Gastroesophageal sphincter (tissue), 4 donors: ENCODE measurements around the gene DYDC1. TPM values are rescaled to one million over a fixed set of nuclear protein-coding genes. Genes with fewer than 3 reads are reported as not detected.

Experiments used
- ATAC-seq: fragments of 150-250 bp; one replicate; pipeline ENCODE4 v1.9.1; 2016; ENCODE audit warnings: mild to moderate bottlenecking, moderate library complexity
- H3K27ac ChIP-seq, 4 donors: fragments of 200-600 bp; sonication (generic) in 3 of 4; 1 replicate in 3 of 4; 2 replicates in 1 of 4; pipeline ENCODE4 v1.5.1; 2016 to 2019
- H3K27me3 ChIP-seq: fragments of 200-600 bp; sonication (generic); one replicate; pipeline ENCODE4 v1.5.1; 2019
- H3K36me3 ChIP-seq, 2 donors: fragments of 200-600 bp; sonication (generic); one replicate each; pipeline ENCODE4 v1.5.1; 2019; ENCODE audit warnings: control low read depth in 1 of 2
- H3K4me1 ChIP-seq, 3 donors: fragments of 200-600 bp; sonication (generic); 1 replicate in 2 of 3; 2 replicates in 1 of 3; pipeline ENCODE4 v1.5.1; 2016 to 2019; ENCODE audit warnings: control low read depth in 2 of 3
- H3K4me3 ChIP-seq, 2 donors: fragments of 200-600 bp; sonication (generic); one replicate each; pipeline ENCODE4 v1.5.1; 2019; ENCODE audit warnings: mild to moderate bottlenecking in 1 of 2, moderate library complexity in 1 of 2
- H3K9me3 ChIP-seq, 3 donors: fragments of 200-600 bp; sonication (generic); one replicate each; pipeline ENCODE4 v1.5.1; 2017 to 2019; ENCODE audit warnings: control low read depth in 2 of 3
- EP300 ChIP-seq: sonication (generic); formaldehyde crosslinking; IDR thresholded peaks from one replicate; pipeline ENCODE4 v1.6.1; 2017; ENCODE audit warnings: antibody characterized with exemption, mild to moderate bottlenecking
- POLR2A ChIP-seq, 2 donors: fragments of 450-650 bp; IDR thresholded peaks; one replicate each; pipeline ENCODE4 v1.6.1; 2017; ENCODE audit warnings: antibody characterized with exemption in 2 of 2, mild to moderate bottlenecking in 2 of 2, moderate library complexity in 1 of 2
- POLR2AphosphoS5 ChIP-seq: sonication (generic); formaldehyde crosslinking; IDR thresholded peaks from one replicate; pipeline ENCODE4 v1.6.1; 2017; ENCODE audit warnings: antibody characterized with exemption
- WGBS, 2 donors: methylation state at CpG; one replicate each; pipeline ENCODE4 v1.1.5; 2018; ENCODE audit warnings: low coverage in 1 of 2; 5-methylcytosine and 5-hydroxymethylcytosine counted together
- total RNA-seq, 4 donors: library from RNA; depleted of rRNA; stranded (reverse); fragments of >200 nt; gene quantifications; one replicate each; pipeline ENCODE4 v1.1.0, GENCODE V29; 2016
- TF ChIP-seq, protein P1 (sequence below), 4 experiments: fragments of 200-600 bp in 2 of 4; fragments of 450-650 bp in 2 of 4; sonication (generic) in 1 of 4; IDR thresholded peaks; one replicate each; pipeline ENCODE4 v1.5.1; 2017 to 2019; ENCODE audit warnings: antibody characterized with exemption in 4 of 4, mild to moderate bottlenecking in 2 of 4, moderate library complexity in 2 of 4

Gene DYDC1
- total RNA-seq, 4 donors from 2014 or later: not detected

DNA sequence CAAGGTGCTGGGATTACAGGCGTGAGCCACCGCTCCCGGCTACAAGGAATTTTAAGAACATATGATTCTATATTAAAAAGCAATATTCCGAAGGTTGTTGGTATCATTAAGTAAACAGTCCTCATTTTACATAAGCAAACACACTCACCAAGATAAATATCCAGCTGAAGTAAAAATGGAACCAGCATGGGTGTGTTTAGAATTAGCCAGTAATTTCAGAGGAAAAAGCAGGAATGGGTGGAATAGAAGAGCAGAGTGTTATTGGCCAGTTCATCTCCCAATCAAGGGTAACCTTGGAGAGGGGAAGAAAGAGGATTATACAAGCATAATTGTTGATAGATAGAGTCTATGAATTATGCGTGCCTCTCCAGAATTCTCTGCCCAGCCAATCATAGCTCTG is 35.4 kb downstream of the DYDC1 start:
- 75 to 100% methylated on average over 1 to 5 of the region's 5 CpGs for WGBS, 2 donors
- Histone ChIP-seq H3K9me3 (no peaks in the 10 kb centered on the region), H3K27ac (no peak overlapping the region), H3K27me3 (no peaks in the 10 kb centered on the region), H3K36me3 (no peaks in the 10 kb centered on the region), H3K4me3 (no peak overlapping the region), H3K4me1 (no peaks in the 10 kb centered on the region)
- TF ChIP-seq, protein P1, sequence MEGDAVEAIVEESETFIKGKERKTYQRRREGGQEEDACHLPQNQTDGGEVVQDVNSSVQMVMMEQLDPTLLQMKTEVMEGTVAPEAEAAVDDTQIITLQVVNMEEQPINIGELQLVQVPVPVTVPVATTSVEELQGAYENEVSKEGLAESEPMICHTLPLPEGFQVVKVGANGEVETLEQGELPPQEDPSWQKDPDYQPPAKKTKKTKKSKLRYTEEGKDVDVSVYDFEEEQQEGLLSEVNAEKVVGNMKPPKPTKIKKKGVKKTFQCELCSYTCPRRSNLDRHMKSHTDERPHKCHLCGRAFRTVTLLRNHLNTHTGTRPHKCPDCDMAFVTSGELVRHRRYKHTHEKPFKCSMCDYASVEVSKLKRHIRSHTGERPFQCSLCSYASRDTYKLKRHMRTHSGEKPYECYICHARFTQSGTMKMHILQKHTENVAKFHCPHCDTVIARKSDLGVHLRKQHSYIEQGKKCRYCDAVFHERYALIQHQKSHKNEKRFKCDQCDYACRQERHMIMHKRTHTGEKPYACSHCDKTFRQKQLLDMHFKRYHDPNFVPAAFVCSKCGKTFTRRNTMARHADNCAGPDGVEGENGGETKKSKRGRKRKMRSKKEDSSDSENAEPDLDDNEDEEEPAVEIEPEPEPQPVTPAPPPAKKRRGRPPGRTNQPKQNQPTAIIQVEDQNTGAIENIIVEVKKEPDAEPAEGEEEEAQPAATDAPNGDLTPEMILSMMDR (IDR thresholded peaks at IDR 0.05): no peak
- TF ChIP-seq POLR2AphosphoS5 (no peak), POLR2A (IDR thresholded peaks at IDR 0.05) (no peak), EP300 (no peak)
- no peak for ATAC-seq

DNA sequence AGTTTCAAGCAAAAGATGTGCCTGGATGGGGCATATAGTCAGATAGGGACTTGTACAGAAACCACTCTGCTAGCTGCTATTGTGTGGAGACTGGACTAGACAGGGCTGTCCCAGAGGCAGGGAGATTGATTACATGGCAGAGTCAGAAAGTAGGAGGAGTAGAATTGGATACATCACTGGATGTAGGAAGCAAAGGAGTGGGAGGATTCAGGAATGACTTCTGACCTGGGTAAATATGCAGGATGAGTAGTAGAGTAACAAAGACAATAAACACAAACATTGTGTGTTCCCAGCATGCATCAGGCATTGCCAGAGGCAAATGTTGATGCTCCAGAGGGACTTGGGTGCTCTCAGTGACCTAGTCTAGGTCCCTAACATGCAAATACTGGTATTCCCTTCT is 36.2 kb downstream of the DYDC1 start:
- H3K27ac ChIP-seq: no peak overlapping the region
- no peak overlapping the region for H3K4me3 ChIP-seq
- no peak for ATAC-seq
- H3K36me3 ChIP-seq: no peaks in the 10 kb centered on the region
- TF ChIP-seq POLR2A (IDR thresholded peaks at IDR 0.05): no peak
- TF ChIP-seq, protein P1 (IDR thresholded peaks at IDR 0.05): no peak
- no peak for TF ChIP-seq POLR2AphosphoS5
- TF ChIP-seq EP300: no peak
- no peaks in the 10 kb centered on the region for H3K27me3 ChIP-seq
- H3K9me3 ChIP-seq: no peaks in the 10 kb centered on the region
- H3K4me1 ChIP-seq: no peaks in the 10 kb centered on the region

DNA sequence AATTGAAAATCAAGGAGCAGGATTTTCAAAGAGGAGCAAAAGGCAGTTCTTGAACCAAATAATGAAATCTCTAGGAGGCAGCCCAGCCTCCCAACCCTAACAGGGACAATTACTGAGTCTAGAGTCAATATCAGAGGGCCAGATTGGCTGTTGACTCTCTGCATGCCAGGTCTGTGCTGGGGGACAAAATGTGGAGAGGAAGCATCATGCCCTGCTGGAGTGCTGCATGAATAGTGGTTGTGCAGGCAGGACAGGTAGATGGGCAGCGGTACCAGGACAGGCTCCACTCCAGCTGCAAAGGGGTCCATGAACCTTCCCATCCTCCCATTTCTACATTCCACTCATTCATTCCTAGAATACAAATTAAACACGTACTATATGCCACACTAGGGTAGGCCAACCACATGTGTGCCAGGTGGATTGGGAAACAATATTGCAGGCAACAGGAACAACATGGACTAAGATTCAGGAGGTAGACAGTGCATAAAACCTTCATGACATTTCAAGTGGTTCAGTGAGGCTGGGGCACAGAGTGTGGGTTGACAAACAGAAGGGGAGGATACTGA is 36.7 kb downstream of the DYDC1 start:
- no peaks in the 10 kb centered on the region for H3K4me1 ChIP-seq
- H3K4me3 ChIP-seq: no peak overlapping the region
- no peak for ATAC-seq
- 80 to 93% methylated on average over 1 to 2 of the region's 2 CpGs for WGBS, 2 donors
- no peaks in the 10 kb centered on the region for H3K9me3 ChIP-seq
- no peaks in the 10 kb centered on the region for H3K27me3 ChIP-seq
- no peaks in the 10 kb centered on the region for H3K36me3 ChIP-seq
- TF ChIP-seq POLR2AphosphoS5: no peak
- no peak for TF ChIP-seq POLR2A (IDR thresholded peaks at IDR 0.05)
- no peak for TF ChIP-seq EP300
- H3K27ac ChIP-seq: no peak overlapping the region

DNA sequence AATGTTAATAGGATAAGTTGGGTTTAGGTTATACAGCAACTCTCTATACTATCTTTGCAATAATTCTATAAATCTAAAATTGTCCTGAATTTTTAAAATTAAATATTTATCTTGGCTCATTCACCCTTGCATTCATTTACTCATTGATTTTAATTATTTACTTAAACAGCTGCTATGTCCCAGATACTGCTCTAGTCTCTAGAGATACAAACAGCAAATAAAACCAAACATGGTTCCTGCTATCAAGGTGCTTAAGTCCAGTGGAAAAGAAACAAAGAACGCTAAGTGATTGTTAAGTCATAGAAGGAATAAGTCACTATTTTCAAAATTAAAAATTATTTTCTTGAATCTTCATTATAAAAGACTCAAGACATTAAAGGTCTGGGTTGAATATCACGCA is 37.2 kb downstream of the DYDC1 start:
- TF ChIP-seq POLR2A (IDR thresholded peaks at IDR 0.05) (no peak), POLR2AphosphoS5 (no peak), EP300 (no peak)
- TF ChIP-seq, protein P1 (IDR thresholded peaks at IDR 0.05): no peak
- Histone ChIP-seq H3K36me3 (no peaks in the 10 kb centered on the region), H3K27ac (no peak overlapping the region), H3K9me3 (no peaks in the 10 kb centered on the region), H3K4me1 (no peaks in the 10 kb centered on the region), H3K27me3 (no peaks in the 10 kb centered on the region), H3K4me3 (no peak overlapping the region)
- no peak for ATAC-seq
- WGBS, 2 donors: 67 to 83% methylated on average over 2 of the region's 2 CpGs

DNA sequence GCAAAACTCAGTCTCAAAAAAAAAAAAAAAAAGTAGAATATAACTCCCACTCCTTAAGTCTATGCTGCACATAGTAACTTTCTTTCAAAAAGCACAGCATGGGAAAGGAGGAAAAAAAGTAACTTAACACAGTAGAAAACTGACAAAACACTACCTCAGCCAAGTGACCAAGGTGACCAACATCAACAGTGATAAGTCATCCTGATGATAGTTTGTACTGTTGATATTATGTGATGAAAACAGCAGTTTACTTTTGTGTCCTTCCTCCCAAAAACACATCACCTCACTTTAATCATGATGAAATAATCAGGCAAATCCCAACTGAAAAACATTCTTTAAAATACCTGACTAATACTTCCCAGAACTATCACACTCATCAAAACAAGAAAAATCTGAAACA is 37.8 kb downstream of the DYDC1 start:
- TF ChIP-seq EP300 (no peak), POLR2AphosphoS5 (no peak)
- no peak overlapping the region for H3K27ac ChIP-seq
- no peaks in the 10 kb centered on the region for H3K27me3 ChIP-seq
- H3K4me3 ChIP-seq: no peak overlapping the region
- H3K4me1 ChIP-seq: no peaks in the 10 kb centered on the region
- no peak for ATAC-seq
- H3K36me3 ChIP-seq: no peaks in the 10 kb centered on the region
- H3K9me3 ChIP-seq: no peaks in the 10 kb centered on the region

DNA sequence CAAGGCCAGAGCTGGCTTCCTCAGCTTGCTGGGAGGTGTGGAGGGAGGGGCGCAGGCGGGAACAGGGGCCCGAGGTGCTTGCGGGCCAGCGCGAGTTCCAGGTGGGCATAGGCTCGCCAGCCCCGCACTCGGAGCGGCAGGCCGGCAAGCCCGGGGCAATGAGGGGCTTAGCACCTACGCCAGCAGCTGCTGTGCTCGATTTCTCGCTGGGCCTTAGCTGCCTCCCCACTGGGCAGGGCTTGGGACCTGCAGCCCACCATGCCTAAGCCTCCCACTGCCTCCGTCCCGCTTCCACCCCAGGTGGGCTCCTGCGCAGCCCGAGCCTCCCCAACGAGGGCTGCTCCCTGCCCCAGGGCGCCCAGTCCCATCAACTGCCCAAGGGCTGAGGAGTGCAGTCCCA is 41.2 kb downstream of the DYDC1 start:
- no peak overlapping the region for H3K27ac ChIP-seq
- no peaks in the 10 kb centered on the region for H3K9me3 ChIP-seq
- no peak overlapping the region for H3K4me3 ChIP-seq
- no peaks in the 10 kb centered on the region for H3K36me3 ChIP-seq
- no peak for ATAC-seq
- H3K27me3 ChIP-seq: no peaks in the 10 kb centered on the region
- TF ChIP-seq EP300: no peak
- TF ChIP-seq, protein P1 (IDR thresholded peaks at IDR 0.05): no peak
- no peak for TF ChIP-seq POLR2AphosphoS5
- TF ChIP-seq POLR2A (IDR thresholded peaks at IDR 0.05): no peak
- H3K4me1 ChIP-seq: no peaks in the 10 kb centered on the region
- no CpG with 5 or more reads among the region's 21 CpGs for WGBS, 2 donors
